ENCODE measurements around the gene CAPN8.

Gene CAPN8

GRCh38 chr1:223702735-223703667, 37.5 kb upstream of the CAPN8 start:
- DNase-seq (ENCODE audit: low read depth), result peak; percentile 56

GRCh38 chr1:223700942-223701637, 35.6 kb upstream of the CAPN8 start:
- DNase-seq (ENCODE audit: low read depth), result peak; percentile 99

GRCh38 chr1:223700388-223700918, 35.0 kb upstream of the CAPN8 start:
- no peak for DNase-seq (ENCODE audit: low read depth)

GRCh38 chr1:223695941-223696340, 30.4 kb upstream of the CAPN8 start:
- no peak for DNase-seq (ENCODE audit: low read depth)

- no peak for DNase-seq (ENCODE audit: low read depth)
These were observed 29.6 kb upstream of the CAPN8 start for GRCh38 chr1:223695014-223695548.

GRCh38 chr1:223691121-223691520, 25.6 kb upstream of the CAPN8 start:
- no peak for DNase-seq (ENCODE audit: low read depth)

- DNase-seq (ENCODE audit: low read depth), result no peak
These were observed 18.9 kb upstream of the CAPN8 start for GRCh38 chr1:223684488-223684792.

- DNase-seq (ENCODE audit: low read depth), result no peak
These were observed 18.3 kb upstream of the CAPN8 start for GRCh38 chr1:223683586-223684487.

GRCh38 chr1:223682502-223682901, 17.0 kb upstream of the CAPN8 start:
- no peak for DNase-seq (ENCODE audit: low read depth)

GRCh38 chr1:223680188-223680587, 14.7 kb upstream of the CAPN8 start:
- DNase-seq (ENCODE audit: low read depth), result no peak

GRCh38 chr1:223678841-223679240, 13.3 kb upstream of the CAPN8 start:
- no peak for DNase-seq (ENCODE audit: low read depth)

GRCh38 chr1:223674119-223674890, 8.8 kb upstream of the CAPN8 start:
- DNase-seq (ENCODE audit: low read depth), result no peak

GRCh38 chr1:223670458-223671159, 5.1 kb upstream of the CAPN8 start:
- DNase-seq (ENCODE audit: low read depth), result peak; percentile 36

GRCh38 chr1:223669003-223669795, 3.7 kb upstream of the CAPN8 start:
- DNase-seq (ENCODE audit: low read depth), result no peak

- DNase-seq (ENCODE audit: low read depth), result no peak
These were observed 2.1 kb upstream of the CAPN8 start for GRCh38 chr1:223667484-223668182.

GRCh38 chr1:223664106-223664505, 1.4 kb downstream of the CAPN8 start:
- no peak for DNase-seq (ENCODE audit: low read depth)

- no peak for DNase-seq (ENCODE audit: low read depth)
These were observed 2.6 kb downstream of the CAPN8 start for GRCh38 chr1:223662943-223663342.

- DNase-seq (ENCODE audit: low read depth), result no peak
These were observed 5.8 kb downstream of the CAPN8 start for GRCh38 chr1:223659711-223660110.

GRCh38 chr1:223657978-223658377, 7.5 kb downstream of the CAPN8 start:
- no peak for DNase-seq (ENCODE audit: low read depth)
